Measurements from ENCODE around the gene OR10H1.
"Not testable (repeated sequence)": the region's sequence is repeated elsewhere in the genome, so short reads cannot be mapped to it uniquely, and the experiment has no call there.

The OR10H1 gene

GRCh38 chr19:15776991-15777970 lies 38.2 kb downstream of the OR10H1 start:
- Histone ChIP-seq H3K27ac (ENCODE audit: insufficient read depth, low read length, poor library complexity, severe bottlenecking) (no peak overlapping the region), H3K9me3 (ENCODE audit: control insufficient read depth, low read length) (no peaks in the 10 kb centered on the region), H3K4me3 (ENCODE audit: insufficient read depth, low read depth, low read length, poor library complexity, severe bottlenecking) (no peak overlapping the region), H3K4me1 (ENCODE audit: control insufficient read depth, insufficient read depth, low read length, poor library complexity, severe bottlenecking) (no peaks in the 10 kb centered on the region), H3K27me3 (replicated peaks; ENCODE audit: control insufficient read depth, insufficient read depth, low read length, poor library complexity, severe bottlenecking) (no peaks in the 10 kb centered on the region), H3K36me3 (ENCODE audit: control insufficient read depth, insufficient read depth, low read length) (no peaks in the 10 kb centered on the region)
- DNase-seq, result no peak

GRCh38 chr19:15776264-15776663 lies 39.2 kb downstream of the OR10H1 start:
- no peak overlapping the region for H3K4me3 ChIP-seq (ENCODE audit: insufficient read depth, low read depth, low read length, poor library complexity, severe bottlenecking)
- no peaks in the 10 kb centered on the region for H3K9me3 ChIP-seq (ENCODE audit: control insufficient read depth, low read length)
- no peaks in the 10 kb centered on the region for H3K36me3 ChIP-seq (ENCODE audit: control insufficient read depth, insufficient read depth, low read length)
- no peak for DNase-seq
- H3K27me3 ChIP-seq (replicated peaks; ENCODE audit: control insufficient read depth, insufficient read depth, low read length, poor library complexity, severe bottlenecking), result no peaks in the 10 kb centered on the region
- no peak overlapping the region for H3K27ac ChIP-seq (ENCODE audit: insufficient read depth, low read length, poor library complexity, severe bottlenecking)
- H3K4me1 ChIP-seq (ENCODE audit: control insufficient read depth, insufficient read depth, low read length, poor library complexity, severe bottlenecking), result no peaks in the 10 kb centered on the region

- no peaks in the 10 kb centered on the region for H3K4me1 ChIP-seq (ENCODE audit: control insufficient read depth, insufficient read depth, low read length, poor library complexity, severe bottlenecking)
- no peaks in the 10 kb centered on the region for H3K9me3 ChIP-seq (ENCODE audit: control insufficient read depth, low read length)
- H3K4me3 ChIP-seq (ENCODE audit: insufficient read depth, low read depth, low read length, poor library complexity, severe bottlenecking), result no peak overlapping the region
- no peaks in the 10 kb centered on the region for H3K36me3 ChIP-seq (ENCODE audit: control insufficient read depth, insufficient read depth, low read length)
- no peak for DNase-seq
- no peaks in the 10 kb centered on the region for H3K27me3 ChIP-seq (replicated peaks; ENCODE audit: control insufficient read depth, insufficient read depth, low read length, poor library complexity, severe bottlenecking)
- no peak overlapping the region for H3K27ac ChIP-seq (ENCODE audit: insufficient read depth, low read length, poor library complexity, severe bottlenecking)
These were observed 40.2 kb downstream of the OR10H1 start for GRCh38 chr19:15775249-15775648.

- not testable (repeated sequence) for H3K4me1 ChIP-seq (ENCODE audit: control insufficient read depth, insufficient read depth, low read length, poor library complexity, severe bottlenecking); H3K36me3 ChIP-seq (ENCODE audit: control insufficient read depth, insufficient read depth, low read length); H3K9me3 ChIP-seq (ENCODE audit: control insufficient read depth, low read length); H3K27ac ChIP-seq (ENCODE audit: insufficient read depth, low read length, poor library complexity, severe bottlenecking); DNase-seq; H3K4me3 ChIP-seq (ENCODE audit: insufficient read depth, low read depth, low read length, poor library complexity, severe bottlenecking); H3K27me3 ChIP-seq (replicated peaks; ENCODE audit: control insufficient read depth, insufficient read depth, low read length, poor library complexity, severe bottlenecking)
These were observed 41.3 kb downstream of the OR10H1 start for GRCh38 chr19:15774159-15774558.

- no peaks in the 10 kb centered on the region for H3K9me3 ChIP-seq (ENCODE audit: control insufficient read depth, low read length)
These were observed 45.9 kb downstream of the OR10H1 start for GRCh38 chr19:15769586-15769985.

GRCh38 chr19:15759962-15760565 lies 55.4 kb downstream of the OR10H1 start:
- no peak overlapping the region for H3K27ac ChIP-seq (ENCODE audit: insufficient read depth, low read length, poor library complexity, severe bottlenecking)
- no peaks in the 10 kb centered on the region for H3K36me3 ChIP-seq (ENCODE audit: control insufficient read depth, insufficient read depth, low read length)
- H3K4me3 ChIP-seq (ENCODE audit: insufficient read depth, low read depth, low read length, poor library complexity, severe bottlenecking), result no peak overlapping the region
- no peaks in the 10 kb centered on the region for H3K9me3 ChIP-seq (ENCODE audit: control insufficient read depth, low read length)
- H3K4me1 ChIP-seq (ENCODE audit: control insufficient read depth, insufficient read depth, low read length, poor library complexity, severe bottlenecking), result no peaks in the 10 kb centered on the region
- peaks cover 6% of the 10 kb centered on the region for H3K27me3 ChIP-seq (replicated peaks; ENCODE audit: control insufficient read depth, insufficient read depth, low read length, poor library complexity, severe bottlenecking)
- no peak for DNase-seq

More at GRCh38 chr19:15769586-15769985, 45.9 kb downstream of the OR10H1 start:
- Histone ChIP-seq H3K4me3 (ENCODE audit: insufficient read depth, low read depth, low read length, poor library complexity, severe bottlenecking) (no peak overlapping the region), H3K36me3 (ENCODE audit: control insufficient read depth, insufficient read depth, low read length) (no peaks in the 10 kb centered on the region), H3K27ac (ENCODE audit: insufficient read depth, low read length, poor library complexity, severe bottlenecking) (no peak overlapping the region), H3K27me3 (replicated peaks; ENCODE audit: control insufficient read depth, insufficient read depth, low read length, poor library complexity, severe bottlenecking) (no peaks in the 10 kb centered on the region), H3K4me1 (ENCODE audit: control insufficient read depth, insufficient read depth, low read length, poor library complexity, severe bottlenecking) (no peaks in the 10 kb centered on the region)
- no peak for DNase-seq

- H3K27me3 ChIP-seq (replicated peaks; ENCODE audit: control insufficient read depth, insufficient read depth, low read length, poor library complexity, severe bottlenecking), result peaks cover 11% of the 10 kb centered on the region
- DNase-seq, result no peak
These were observed 57.1 kb downstream of the OR10H1 start for GRCh38 chr19:15758379-15758778.

More at GRCh38 chr19:15758379-15758778, 57.1 kb downstream of the OR10H1 start:
- H3K27ac ChIP-seq (ENCODE audit: insufficient read depth, low read length, poor library complexity, severe bottlenecking), result no peak overlapping the region
- no peak overlapping the region for H3K4me3 ChIP-seq (ENCODE audit: insufficient read depth, low read depth, low read length, poor library complexity, severe bottlenecking)
- H3K4me1 ChIP-seq (ENCODE audit: control insufficient read depth, insufficient read depth, low read length, poor library complexity, severe bottlenecking), result no peaks in the 10 kb centered on the region
- H3K36me3 ChIP-seq (ENCODE audit: control insufficient read depth, insufficient read depth, low read length), result no peaks in the 10 kb centered on the region
- H3K9me3 ChIP-seq (ENCODE audit: control insufficient read depth, low read length), result no peaks in the 10 kb centered on the region
